ENCODE results near the gene WDR88.
"Not testable (repeated sequence)": the region's sequence is repeated elsewhere in the genome, so short reads cannot be mapped to it uniquely, and the experiment has no call there.

WDR88 gene

GRCh38 chr19:33205531-33206260 is 73.8 kb downstream of the WDR88 start:
- Mint-ChIP-seq H3K36me3 (ENCODE audit: low read depth) (no peaks in the 10 kb centered on the region), H3K27me3 (no peaks in the 10 kb centered on the region), H3K4me3 (no peak overlapping the region), H3K27ac (no peak overlapping the region), H3K9me3 (no peaks in the 10 kb centered on the region), H3K4me1 (ENCODE audit: low read depth) (no peaks in the 10 kb centered on the region)

- no peaks in the 10 kb centered on the region for H3K9me3 Mint-ChIP-seq
Observed at GRCh38 chr19:33206261-33207039, 74.5 kb downstream of the WDR88 start.

GRCh38 chr19:33207040-33207620 is 75.2 kb downstream of the WDR88 start:
- Mint-ChIP-seq H3K27me3 (no peaks in the 10 kb centered on the region), H3K4me1 (ENCODE audit: low read depth) (no peaks in the 10 kb centered on the region), H3K9me3 (no peaks in the 10 kb centered on the region), H3K4me3 (no peak overlapping the region), H3K27ac (no peak overlapping the region), H3K36me3 (ENCODE audit: low read depth) (no peaks in the 10 kb centered on the region)

More at GRCh38 chr19:33206261-33207039, 74.5 kb downstream of the WDR88 start:
- Mint-ChIP-seq H3K36me3 (ENCODE audit: low read depth) (no peaks in the 10 kb centered on the region), H3K27me3 (no peaks in the 10 kb centered on the region), H3K27ac (no peak overlapping the region), H3K4me1 (ENCODE audit: low read depth) (no peaks in the 10 kb centered on the region), H3K4me3 (no peak overlapping the region)

GRCh38 chr19:33207903-33208302 is 76.0 kb downstream of the WDR88 start:
- no peaks in the 10 kb centered on the region for H3K4me1 Mint-ChIP-seq (ENCODE audit: low read depth)
- no peaks in the 10 kb centered on the region for H3K36me3 Mint-ChIP-seq (ENCODE audit: low read depth)

GRCh38 chr19:33208371-33208895 is 76.5 kb downstream of the WDR88 start:
- H3K27me3 Mint-ChIP-seq = no peaks in the 10 kb centered on the region
- no peak overlapping the region for H3K27ac Mint-ChIP-seq
- no peaks in the 10 kb centered on the region for H3K9me3 Mint-ChIP-seq
- no peak overlapping the region for H3K4me3 Mint-ChIP-seq
- H3K36me3 Mint-ChIP-seq (ENCODE audit: low read depth) = no peaks in the 10 kb centered on the region
- H3K4me1 Mint-ChIP-seq (ENCODE audit: low read depth) = no peaks in the 10 kb centered on the region

More at GRCh38 chr19:33207903-33208302, 76.0 kb downstream of the WDR88 start:
- Mint-ChIP-seq H3K27me3 (no peaks in the 10 kb centered on the region), H3K4me3 (no peak overlapping the region), H3K27ac (no peak overlapping the region), H3K9me3 (no peaks in the 10 kb centered on the region)

GRCh38 chr19:33208904-33209849 is 77.3 kb downstream of the WDR88 start:
- H3K4me3 Mint-ChIP-seq = no peak overlapping the region
- no peaks in the 10 kb centered on the region for H3K27me3 Mint-ChIP-seq
- no peaks in the 10 kb centered on the region for H3K36me3 Mint-ChIP-seq (ENCODE audit: low read depth)
- no peaks in the 10 kb centered on the region for H3K9me3 Mint-ChIP-seq
- H3K27ac Mint-ChIP-seq = no peak overlapping the region
- H3K4me1 Mint-ChIP-seq (ENCODE audit: low read depth) = no peaks in the 10 kb centered on the region

GRCh38 chr19:33209850-33210230 is 77.9 kb downstream of the WDR88 start:
- H3K36me3 Mint-ChIP-seq (ENCODE audit: low read depth); H3K9me3 Mint-ChIP-seq; H3K27me3 Mint-ChIP-seq; H3K27ac Mint-ChIP-seq; H3K4me1 Mint-ChIP-seq (ENCODE audit: low read depth); H3K4me3 Mint-ChIP-seq: not testable (repeated sequence)

- H3K4me1 Mint-ChIP-seq (ENCODE audit: low read depth) = no peaks in the 10 kb centered on the region
- H3K27me3 Mint-ChIP-seq = no peaks in the 10 kb centered on the region
- no peak overlapping the region for H3K4me3 Mint-ChIP-seq
- H3K36me3 Mint-ChIP-seq (ENCODE audit: low read depth) = no peaks in the 10 kb centered on the region
- H3K27ac Mint-ChIP-seq = no peak overlapping the region
- no peaks in the 10 kb centered on the region for H3K9me3 Mint-ChIP-seq
Observed at GRCh38 chr19:33210266-33210940, 78.5 kb downstream of the WDR88 start.

GRCh38 chr19:33211794-33212435 is 80.0 kb downstream of the WDR88 start:
- H3K4me1 Mint-ChIP-seq (ENCODE audit: low read depth) = no peaks in the 10 kb centered on the region
- H3K27me3 Mint-ChIP-seq = no peaks in the 10 kb centered on the region
- no peaks in the 10 kb centered on the region for H3K36me3 Mint-ChIP-seq (ENCODE audit: low read depth)
- no peak overlapping the region for H3K27ac Mint-ChIP-seq
- H3K9me3 Mint-ChIP-seq = no peaks in the 10 kb centered on the region
- no peak overlapping the region for H3K4me3 Mint-ChIP-seq

GRCh38 chr19:33212436-33213172 is 80.7 kb downstream of the WDR88 start:
- H3K36me3 Mint-ChIP-seq (ENCODE audit: low read depth) = no peaks in the 10 kb centered on the region
- H3K4me3 Mint-ChIP-seq = no peak overlapping the region
- no peaks in the 10 kb centered on the region for H3K4me1 Mint-ChIP-seq (ENCODE audit: low read depth)

GRCh38 chr19:33214596-33214995 is 82.7 kb downstream of the WDR88 start:
- Mint-ChIP-seq H3K9me3 (no peaks in the 10 kb centered on the region), H3K27me3 (no peaks in the 10 kb centered on the region), H3K36me3 (ENCODE audit: low read depth) (no peaks in the 10 kb centered on the region), H3K4me1 (ENCODE audit: low read depth) (no peaks in the 10 kb centered on the region), H3K27ac (no peak overlapping the region), H3K4me3 (no peak overlapping the region)

More at GRCh38 chr19:33212436-33213172, 80.7 kb downstream of the WDR88 start:
- Mint-ChIP-seq H3K9me3 (no peaks in the 10 kb centered on the region), H3K27me3 (no peaks in the 10 kb centered on the region), H3K27ac (no peak overlapping the region)

- Mint-ChIP-seq H3K36me3 (ENCODE audit: low read depth) (no peaks in the 10 kb centered on the region), H3K9me3 (no peaks in the 10 kb centered on the region), H3K4me1 (ENCODE audit: low read depth) (no peaks in the 10 kb centered on the region), H3K27ac (no peak overlapping the region), H3K4me3 (no peak overlapping the region), H3K27me3 (no peaks in the 10 kb centered on the region)
Observed at GRCh38 chr19:33215438-33216197, 83.7 kb downstream of the WDR88 start.

All from stimulated activated naive CD8-positive, alpha-beta T cell treated with anti-CD3 and anti-CD28 coated beads, Interleukin-15, Interleukin-2, amounts not matched to agents 100 ng/mL and 50 ng/mL, for 24 hours (primary cell).